GM12878 (cell line): ENCODE results near the gene EML3. TPM values are rescaled to one million over a fixed set of nuclear protein-coding genes. Genes with fewer than 3 reads are reported as not detected.
A peak's percentile ranks its signal among the peaks of the same experiment; 100 is the strongest.

Experiments used
- BCL11A ChIP-seq: IDR thresholded peaks from 2 replicates; pipeline ENCODE4 v1.6.1; 2011; ENCODE audit warnings: low read depth, low read length
- CBX5 ChIP-seq: sonication (generic); IDR thresholded peaks from 2 replicates; pipeline ENCODE4 v1.6.1; 2016; ENCODE audit warnings: low read depth, moderate library complexity, mild to moderate bottlenecking, inconsistent platforms
- CEBPZ ChIP-seq: fragments of 150-350 bp; IDR thresholded peaks from 2 replicates; pipeline ENCODE4 v1.6.1; 2016; ENCODE audit warnings: low read depth, low read length
- DPF2 ChIP-seq: fragments of 450-650 bp; IDR thresholded peaks from 2 replicates; pipeline ENCODE4 v1.6.1; 2017; ENCODE audit warnings: mild to moderate bottlenecking
- IKZF1 ChIP-seq: fragments of 450-650 bp; conservative IDR thresholded peaks from 2 replicates; pipeline ENCODE4 v1.6.1; 2017; ENCODE audit warnings: antibody characterized with exemption, mild to moderate bottlenecking
- JUNB ChIP-seq: IDR thresholded peaks from 2 replicates; pipeline ENCODE4 v1.6.1; 2016; ENCODE audit warnings: antibody characterized with exemption, mild to moderate bottlenecking
- MAX ChIP-seq: IDR thresholded peaks from 2 replicates; pipeline ENCODE4 v1.6.1; 2012; ENCODE audit warnings: low read depth, low read length, improper control_type of control experiment
- MTA3 ChIP-seq: IDR thresholded peaks from 2 replicates; pipeline ENCODE4 v1.6.1; 2012; ENCODE audit warnings: low read length, inconsistent platforms, borderline replicate concordance
- MYB ChIP-seq: fragments of 150-350 bp; IDR thresholded peaks from 2 replicates; pipeline ENCODE4 v1.6.1; 2014; ENCODE audit warnings: mild to moderate bottlenecking, low read depth, low read length, borderline replicate concordance
- PML ChIP-seq: IDR thresholded peaks from 2 replicates; pipeline ENCODE4 v1.6.1; 2012; ENCODE audit warnings: low read length, inconsistent platforms
- RAD21 ChIP-seq: IDR thresholded peaks from 2 replicates; pipeline ENCODE4 v1.6.1; 2011; ENCODE audit warnings: mild to moderate bottlenecking, low read depth, low read length, moderate library complexity; ENCODE audit not compliant: insufficient read depth
- SMARCA5 ChIP-seq: fragments of 450-650 bp; IDR thresholded peaks from 2 replicates; pipeline ENCODE4 v1.6.1; 2017; ENCODE audit warnings: mild to moderate bottlenecking
- TBL1XR1 ChIP-seq: IDR thresholded peaks from 2 replicates; pipeline ENCODE4 v1.6.1; 2012; ENCODE audit warnings: low read depth, low read length, improper control_type of control experiment
- USF1 ChIP-seq: IDR thresholded peaks from 2 replicates; pipeline ENCODE4 v1.6.1; 2011; ENCODE audit warnings: borderline replicate concordance, low read depth, mild to moderate bottlenecking, moderate library complexity, mixed read lengths, low read length; ENCODE audit not compliant: insufficient read depth; ENCODE audit errors: extremely low read length
- ZNF217 ChIP-seq: fragments of 450-650 bp; IDR thresholded peaks from 2 replicates; pipeline ENCODE4 v1.6.1; 2017; ENCODE audit warnings: antibody characterized with exemption, mild to moderate bottlenecking
- polyA plus RNA-seq, 11 experiments: library from polyadenylated mRNA; depleted of rRNA in 4 of 11; unstranded in 6 of 11; stranded (reverse) in 5 of 11; fragments of >200 nt; fragmentation: Nextera tagmentation in 4 of 11; fragmentation: Illumina TruSeq in 1 of 11; extraction: Ambion mirVana in 4 of 11; extraction: Trizol in 1 of 11; gene quantifications; 1 replicate in 1 of 11; 2 replicates in 10 of 11; pipeline versions ENCODE4 v1.2.1 to v1.2.3, GENCODE V29; 2011 to 2016; ENCODE audit warnings: inconsistent platforms in 2 of 11, missing spikeins in 2 of 11, low read depth in 1 of 11
- total RNA-seq, 4 experiments: library from RNA; depleted of rRNA in 3 of 4; stranded (reverse); fragments of >200 nt in 3 of 4; fragmentation: Illumina TruSeq in 1 of 4; extraction: Trizol in 1 of 4; gene quantifications; 2 replicates each; pipeline versions ENCODE4 v1.2.1 to v1.2.3, GENCODE V29; 2013 to 2021
- TF ChIP-seq, protein P1 (sequence below): fragments of 450-650 bp; formaldehyde crosslinking; IDR thresholded peaks from 2 replicates; pipeline ENCODE4 v1.5.0; 2022; ENCODE audit warnings: mild to moderate bottlenecking, missing genetic modification characterization
- TF ChIP-seq, protein P2 (sequence below): fragments of 450-650 bp; IDR thresholded peaks from 2 replicates; pipeline ENCODE4 v1.6.1; 2017; ENCODE audit warnings: mild to moderate bottlenecking, moderate library complexity

The EML3 gene
- total and polyA plus RNA-seq, 10 of the 15 experiments (the other 5 are each of a cell fraction or from before 2014, with no cell fraction given), result 0.58 to 82.5 (median 24.8) TPM

GRCh38 chr11:62602141-62603071 is 10.2 kb downstream of the EML3 start (continued):
- TF ChIP-seq, protein P1, sequence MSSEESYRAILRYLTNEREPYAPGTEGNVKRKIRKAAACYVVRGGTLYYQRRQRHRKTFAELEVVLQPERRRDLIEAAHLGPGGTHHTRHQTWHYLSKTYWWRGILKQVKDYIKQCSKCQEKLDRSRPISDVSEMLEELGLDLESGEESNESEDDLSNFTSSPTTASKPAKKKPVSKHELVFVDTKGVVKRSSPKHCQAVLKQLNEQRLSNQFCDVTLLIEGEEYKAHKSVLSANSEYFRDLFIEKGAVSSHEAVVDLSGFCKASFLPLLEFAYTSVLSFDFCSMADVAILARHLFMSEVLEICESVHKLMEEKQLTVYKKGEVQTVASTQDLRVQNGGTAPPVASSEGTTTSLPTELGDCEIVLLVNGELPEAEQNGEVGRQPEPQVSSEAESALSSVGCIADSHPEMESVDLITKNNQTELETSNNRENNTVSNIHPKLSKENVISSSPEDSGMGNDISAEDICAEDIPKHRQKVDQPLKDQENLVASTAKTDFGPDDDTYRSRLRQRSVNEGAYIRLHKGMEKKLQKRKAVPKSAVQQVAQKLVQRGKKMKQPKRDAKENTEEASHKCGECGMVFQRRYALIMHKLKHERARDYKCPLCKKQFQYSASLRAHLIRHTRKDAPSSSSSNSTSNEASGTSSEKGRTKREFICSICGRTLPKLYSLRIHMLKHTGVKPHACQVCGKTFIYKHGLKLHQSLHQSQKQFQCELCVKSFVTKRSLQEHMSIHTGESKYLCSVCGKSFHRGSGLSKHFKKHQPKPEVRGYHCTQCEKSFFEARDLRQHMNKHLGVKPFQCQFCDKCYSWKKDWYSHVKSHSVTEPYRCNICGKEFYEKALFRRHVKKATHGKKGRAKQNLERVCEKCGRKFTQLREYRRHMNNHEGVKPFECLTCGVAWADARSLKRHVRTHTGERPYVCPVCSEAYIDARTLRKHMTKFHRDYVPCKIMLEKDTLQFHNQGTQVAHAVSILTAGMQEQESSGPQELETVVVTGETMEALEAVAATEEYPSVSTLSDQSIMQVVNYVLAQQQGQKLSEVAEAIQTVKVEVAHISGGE, result no peak
- TF ChIP-seq MTA3, result no peak
- no peak for TF ChIP-seq PML
- no peak for TF ChIP-seq JUNB
- TF ChIP-seq RAD21, result no peak
- TF ChIP-seq SMARCA5, result no peak
- TF ChIP-seq BCL11A, result no peak
- TF ChIP-seq IKZF1, result no peak
- TF ChIP-seq, protein P2, sequence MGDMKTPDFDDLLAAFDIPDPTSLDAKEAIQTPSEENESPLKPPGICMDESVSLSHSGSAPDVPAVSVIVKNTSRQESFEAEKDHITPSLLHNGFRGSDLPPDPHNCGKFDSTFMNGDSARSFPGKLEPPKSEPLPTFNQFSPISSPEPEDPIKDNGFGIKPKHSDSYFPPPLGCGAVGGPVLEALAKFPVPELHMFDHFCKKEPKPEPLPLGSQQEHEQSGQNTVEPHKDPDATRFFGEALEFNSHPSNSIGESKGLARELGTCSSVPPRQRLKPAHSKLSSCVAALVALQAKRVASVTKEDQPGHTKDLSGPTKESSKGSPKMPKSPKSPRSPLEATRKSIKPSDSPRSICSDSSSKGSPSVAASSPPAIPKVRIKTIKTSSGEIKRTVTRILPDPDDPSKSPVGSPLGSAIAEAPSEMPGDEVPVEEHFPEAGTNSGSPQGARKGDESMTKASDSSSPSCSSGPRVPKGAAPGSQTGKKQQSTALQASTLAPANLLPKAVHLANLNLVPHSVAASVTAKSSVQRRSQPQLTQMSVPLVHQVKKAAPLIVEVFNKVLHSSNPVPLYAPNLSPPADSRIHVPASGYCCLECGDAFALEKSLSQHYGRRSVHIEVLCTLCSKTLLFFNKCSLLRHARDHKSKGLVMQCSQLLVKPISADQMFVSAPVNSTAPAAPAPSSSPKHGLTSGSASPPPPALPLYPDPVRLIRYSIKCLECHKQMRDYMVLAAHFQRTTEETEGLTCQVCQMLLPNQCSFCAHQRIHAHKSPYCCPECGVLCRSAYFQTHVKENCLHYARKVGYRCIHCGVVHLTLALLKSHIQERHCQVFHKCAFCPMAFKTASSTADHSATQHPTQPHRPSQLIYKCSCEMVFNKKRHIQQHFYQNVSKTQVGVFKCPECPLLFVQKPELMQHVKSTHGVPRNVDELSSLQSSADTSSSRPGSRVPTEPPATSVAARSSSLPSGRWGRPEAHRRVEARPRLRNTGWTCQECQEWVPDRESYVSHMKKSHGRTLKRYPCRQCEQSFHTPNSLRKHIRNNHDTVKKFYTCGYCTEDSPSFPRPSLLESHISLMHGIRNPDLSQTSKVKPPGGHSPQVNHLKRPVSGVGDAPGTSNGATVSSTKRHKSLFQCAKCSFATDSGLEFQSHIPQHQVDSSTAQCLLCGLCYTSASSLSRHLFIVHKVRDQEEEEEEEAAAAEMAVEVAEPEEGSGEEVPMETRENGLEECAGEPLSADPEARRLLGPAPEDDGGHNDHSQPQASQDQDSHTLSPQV, result no peak
- TF ChIP-seq USF1, result peak; percentile 75
- 0 out of 2 replicates have a peak, but pooled peaks have one; percentile 14 for TF ChIP-seq DPF2
- TF ChIP-seq TBL1XR1, result no peak
- TF ChIP-seq ZNF217, result no peak
- TF ChIP-seq MAX, result no peak; the same call in 1 of the 2 replicates
- TF ChIP-seq CBX5, result no peak
- TF ChIP-seq MYB, result no peak
- no peak for TF ChIP-seq CEBPZ
